Measurements from ENCODE around the gene PRRT1.

GRCh38 chr6:32198866-32199265 lies 47.1 kb upstream of the PRRT1 start:
- TF ChIP-seq CTCF (IDR thresholded peaks at IDR 0.05) (no peak), EZH2 (IDR thresholded peaks at IDR 0.05) (no peak)
